Sigmoid colon (tissue), 4 donors: ENCODE results near the gene ARHGAP27.

Experiments used
- CTCF ChIP-seq, 4 experiments: fragments of 450-650 bp in 3 of 4; fragments of 200-600 bp in 1 of 4; IDR thresholded peaks; one replicate each; pipeline ENCODE4 v1.5.1; 2016 to 2019; ENCODE audit warnings: antibody characterized with exemption in 4 of 4, mild to moderate bottlenecking in 3 of 4, moderate library complexity in 2 of 4
- EP300 ChIP-seq, 4 donors: sonication (generic); formaldehyde crosslinking; IDR thresholded peaks; one replicate each; pipeline ENCODE4 v1.6.1; 2017; ENCODE audit warnings: antibody characterized with exemption in 4 of 4
- POLR2A ChIP-seq, 2 donors: fragments of 450-650 bp; IDR thresholded peaks; one replicate each; pipeline ENCODE4 v1.6.1; 2016; ENCODE audit warnings: antibody characterized with exemption in 2 of 2, mild to moderate bottlenecking in 2 of 2, moderate library complexity in 2 of 2

GRCh38 chr17:45387739-45388138, 44.9 kb downstream of the ARHGAP27 start:
- TF ChIP-seq POLR2A (IDR thresholded peaks at IDR 0.05) (no peak), CTCF (IDR thresholded peaks at IDR 0.05) (no peak), EP300 (IDR thresholded peaks at IDR 0.05) (no peak)
